ENCODE data around the gene NLGN1. TPM values are rescaled to one million over a fixed set of nuclear protein-coding genes. Genes with fewer than 3 reads are reported as not detected.

Gene NLGN1
- total and polyA plus RNA-seq, 2 experiments from 2014 or later, result 5.1 to 11.2 TPM

DNA sequence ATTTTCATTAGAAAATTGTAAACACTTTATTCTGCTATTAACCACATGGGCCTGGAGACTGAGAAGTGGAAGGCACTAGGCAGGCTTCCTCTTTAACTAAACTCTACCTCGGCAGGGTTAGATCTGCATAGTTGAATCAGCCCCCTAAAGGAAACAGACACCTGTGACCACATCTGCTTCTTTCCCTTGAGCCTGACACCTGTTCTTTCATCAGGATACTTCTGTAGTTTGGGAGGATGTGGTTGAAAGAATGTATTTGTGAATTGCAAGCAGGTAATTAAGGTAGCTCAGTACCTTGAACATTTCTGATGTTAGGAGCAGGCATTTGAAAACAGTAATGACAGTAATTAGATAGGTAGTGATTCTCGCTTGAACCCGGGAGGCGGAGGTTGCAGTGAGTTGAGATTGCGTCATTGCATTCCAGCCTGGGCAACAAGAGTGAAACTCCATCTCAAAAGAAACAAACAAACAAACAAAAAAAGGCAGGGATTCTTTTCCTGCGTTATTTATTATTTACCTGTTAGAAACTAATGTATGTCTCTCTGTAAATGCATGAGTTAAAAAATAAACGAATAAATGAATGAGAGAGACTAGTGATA is 468.5 kb downstream of the NLGN1 start:
- Histone ChIP-seq H2AFZ (no peak overlapping the region), H3K36me3 (replicated peaks; ENCODE audit: insufficient read depth, low read depth) (no peaks in the 10 kb centered on the region), H3K4me2 (no peak overlapping the region), H3K4me3 (no peak overlapping the region), H4K20me1 (ENCODE audit: insufficient read depth, poor library complexity, severe bottlenecking) (no peaks in the 10 kb centered on the region), H3K4me1 (ENCODE audit: insufficient read depth) (no peaks in the 10 kb centered on the region), H3K9me3 (ENCODE audit: low read depth) (no peaks in the 10 kb centered on the region), H3K27me3 (no peaks in the 10 kb centered on the region), H3K9me2 (replicated peaks; ENCODE audit: insufficient read depth) (no peaks in the 10 kb centered on the region), H3K27ac (no peak overlapping the region), H3K79me2 (no peaks in the 10 kb centered on the region)
- 67% methylated on average over 7 of the region's 7 CpGs for WGBS (ENCODE audit: low lambda C conversion rate, missing lambda C conversion rate)
- TF ChIP-seq EZH2phosphoT487 (IDR thresholded peaks at IDR 0.05; ENCODE audit: low read depth, severe bottlenecking, unreplicated experiment) (no peak), EZH2 (IDR thresholded peaks at IDR 0.05; ENCODE audit: borderline replicate concordance) (no peak)
- TF ChIP-seq, protein P1, sequence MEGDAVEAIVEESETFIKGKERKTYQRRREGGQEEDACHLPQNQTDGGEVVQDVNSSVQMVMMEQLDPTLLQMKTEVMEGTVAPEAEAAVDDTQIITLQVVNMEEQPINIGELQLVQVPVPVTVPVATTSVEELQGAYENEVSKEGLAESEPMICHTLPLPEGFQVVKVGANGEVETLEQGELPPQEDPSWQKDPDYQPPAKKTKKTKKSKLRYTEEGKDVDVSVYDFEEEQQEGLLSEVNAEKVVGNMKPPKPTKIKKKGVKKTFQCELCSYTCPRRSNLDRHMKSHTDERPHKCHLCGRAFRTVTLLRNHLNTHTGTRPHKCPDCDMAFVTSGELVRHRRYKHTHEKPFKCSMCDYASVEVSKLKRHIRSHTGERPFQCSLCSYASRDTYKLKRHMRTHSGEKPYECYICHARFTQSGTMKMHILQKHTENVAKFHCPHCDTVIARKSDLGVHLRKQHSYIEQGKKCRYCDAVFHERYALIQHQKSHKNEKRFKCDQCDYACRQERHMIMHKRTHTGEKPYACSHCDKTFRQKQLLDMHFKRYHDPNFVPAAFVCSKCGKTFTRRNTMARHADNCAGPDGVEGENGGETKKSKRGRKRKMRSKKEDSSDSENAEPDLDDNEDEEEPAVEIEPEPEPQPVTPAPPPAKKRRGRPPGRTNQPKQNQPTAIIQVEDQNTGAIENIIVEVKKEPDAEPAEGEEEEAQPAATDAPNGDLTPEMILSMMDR (IDR thresholded peaks at IDR 0.05; ENCODE audit: poor library complexity), result no peak
- DNase-seq (ENCODE audit: low spot score), result no peak

DNA sequence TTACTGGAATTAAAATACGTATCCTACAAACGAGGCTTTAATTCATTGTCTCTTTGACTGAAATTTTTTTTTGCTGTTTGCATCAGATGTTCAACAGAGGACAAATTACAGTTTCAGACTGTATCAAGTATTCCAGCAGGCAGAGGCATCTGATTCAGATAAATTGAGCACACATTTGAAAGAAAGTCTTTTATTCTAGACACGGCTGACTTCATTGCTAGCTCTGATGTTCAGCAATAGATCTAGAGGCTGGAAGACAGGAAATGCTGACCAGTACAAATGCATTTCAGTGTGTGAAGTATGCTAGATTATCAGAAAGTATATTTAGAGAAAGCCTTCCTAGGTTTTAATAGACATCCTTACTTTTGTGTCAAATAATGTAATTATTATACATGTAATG is 472.2 kb downstream of the NLGN1 start:
- Histone ChIP-seq H3K4me1 (ENCODE audit: insufficient read depth) (no peaks in the 10 kb centered on the region), H3K9me3 (ENCODE audit: low read depth) (no peaks in the 10 kb centered on the region), H2AFZ (no peak overlapping the region), H3K27me3 (no peaks in the 10 kb centered on the region), H3K36me3 (replicated peaks; ENCODE audit: insufficient read depth, low read depth) (no peaks in the 10 kb centered on the region), H4K20me1 (ENCODE audit: insufficient read depth, poor library complexity, severe bottlenecking) (no peaks in the 10 kb centered on the region), H3K4me3 (no peak overlapping the region), H3K4me2 (no peak overlapping the region), H3K9me2 (replicated peaks; ENCODE audit: insufficient read depth) (no peaks in the 10 kb centered on the region), H3K27ac (no peak overlapping the region), H3K79me2 (no peaks in the 10 kb centered on the region)
- 85% methylated on average over 3 of the region's 3 CpGs for WGBS (ENCODE audit: low lambda C conversion rate, missing lambda C conversion rate)
- TF ChIP-seq EZH2 (IDR thresholded peaks at IDR 0.05; ENCODE audit: borderline replicate concordance), result no peak
- no peak for TF ChIP-seq EZH2phosphoT487 (IDR thresholded peaks at IDR 0.05; ENCODE audit: low read depth, severe bottlenecking, unreplicated experiment)
- TF ChIP-seq, protein P1 (IDR thresholded peaks at IDR 0.05; ENCODE audit: poor library complexity), result no peak
- DNase-seq (ENCODE audit: low spot score), result no peak

DNA sequence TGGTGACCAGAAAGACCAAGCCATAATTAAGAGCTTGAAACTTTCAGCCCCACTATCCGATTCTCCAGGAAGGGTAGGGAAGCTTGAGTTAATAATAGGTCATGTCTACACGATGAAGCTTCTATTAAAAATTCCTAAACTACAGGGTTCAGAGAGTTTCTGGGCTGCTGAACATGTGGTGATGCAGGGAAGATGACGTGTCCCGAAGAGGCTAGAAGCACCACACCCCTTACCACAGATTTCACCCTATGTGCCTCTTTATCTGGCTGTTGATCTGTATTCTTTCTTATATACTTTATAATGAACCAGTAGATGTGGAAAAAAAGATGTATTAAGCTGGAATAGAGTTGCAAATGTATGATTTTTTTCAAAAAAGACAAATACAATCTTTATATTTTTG is 473.4 kb downstream of the NLGN1 start:
- Histone ChIP-seq H3K27me3 (no peaks in the 10 kb centered on the region), H4K20me1 (ENCODE audit: insufficient read depth, poor library complexity, severe bottlenecking) (no peaks in the 10 kb centered on the region), H3K9me2 (replicated peaks; ENCODE audit: insufficient read depth) (no peaks in the 10 kb centered on the region), H2AFZ (no peak overlapping the region), H3K4me1 (ENCODE audit: insufficient read depth) (no peaks in the 10 kb centered on the region), H3K36me3 (replicated peaks; ENCODE audit: insufficient read depth, low read depth) (no peaks in the 10 kb centered on the region), H3K4me2 (no peak overlapping the region), H3K79me2 (no peaks in the 10 kb centered on the region), H3K27ac (no peak overlapping the region), H3K9me3 (ENCODE audit: low read depth) (no peaks in the 10 kb centered on the region), H3K4me3 (no peak overlapping the region)
- no peak for DNase-seq (ENCODE audit: low spot score)
- TF ChIP-seq EZH2phosphoT487 (IDR thresholded peaks at IDR 0.05; ENCODE audit: low read depth, severe bottlenecking, unreplicated experiment) (no peak), EZH2 (IDR thresholded peaks at IDR 0.05; ENCODE audit: borderline replicate concordance) (no peak)
- TF ChIP-seq, protein P1 (IDR thresholded peaks at IDR 0.05; ENCODE audit: poor library complexity), result no peak
- 93% methylated on average over 4 of the region's 4 CpGs for WGBS (ENCODE audit: low lambda C conversion rate, missing lambda C conversion rate)

DNA sequence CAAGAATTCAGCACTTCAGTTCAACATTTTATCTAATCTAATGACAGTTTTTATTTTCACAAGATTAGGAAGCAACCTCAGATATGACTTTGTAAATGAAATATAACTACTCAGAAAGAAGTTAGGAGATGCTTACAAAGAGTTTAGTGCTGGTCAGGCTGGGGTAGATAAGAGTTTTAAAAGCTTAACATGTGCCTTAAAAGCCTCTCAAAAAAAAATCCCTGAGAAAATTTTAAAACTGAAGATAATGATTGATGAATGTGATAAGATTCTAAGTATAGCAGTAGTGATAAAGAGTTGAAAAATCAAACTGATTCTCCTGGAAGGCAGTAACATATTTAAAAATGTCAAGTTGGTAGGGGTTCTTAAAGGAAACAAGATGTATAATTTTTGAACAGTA is 478.2 kb downstream of the NLGN1 start:
- Histone ChIP-seq H3K36me3 (replicated peaks; ENCODE audit: insufficient read depth, low read depth) (no peaks in the 10 kb centered on the region), H3K4me1 (ENCODE audit: insufficient read depth) (no peaks in the 10 kb centered on the region), H3K27ac (no peak overlapping the region), H3K9me2 (replicated peaks; ENCODE audit: insufficient read depth) (no peaks in the 10 kb centered on the region), H2AFZ (no peak overlapping the region), H3K4me2 (no peak overlapping the region), H3K9me3 (ENCODE audit: low read depth) (no peaks in the 10 kb centered on the region), H3K4me3 (no peak overlapping the region), H3K79me2 (no peaks in the 10 kb centered on the region), H4K20me1 (ENCODE audit: insufficient read depth, poor library complexity, severe bottlenecking) (no peaks in the 10 kb centered on the region), H3K27me3 (no peaks in the 10 kb centered on the region)
- no peak for TF ChIP-seq EZH2phosphoT487 (IDR thresholded peaks at IDR 0.05; ENCODE audit: low read depth, severe bottlenecking, unreplicated experiment)
- TF ChIP-seq, protein P1 (IDR thresholded peaks at IDR 0.05; ENCODE audit: poor library complexity), result no peak
- TF ChIP-seq EZH2 (IDR thresholded peaks at IDR 0.05; ENCODE audit: borderline replicate concordance), result no peak
- no peak for DNase-seq (ENCODE audit: low spot score)

Measured in hepatocyte (in vitro differentiated cells).